Colon (tissue), 2 donors: ENCODE results near the gene NRXN3.

Experiments used
- FAIRE-seq: peaks from 2 replicates; lab custom pipeline; 2012; peaks lifted over from hg19 to GRCh38; lab: Jason Lieb, UNC
- donor health status: control.
- donor health status: control.

NRXN3 gene

GRCh38 chr14:79482825-79483224, 1312.7 kb downstream of the NRXN3 start:
- FAIRE-seq: no peak

- no peak for FAIRE-seq
These were observed 1313.6 kb downstream of the NRXN3 start for GRCh38 chr14:79483477-79484388.

- FAIRE-seq: no peak
These were observed 1317.5 kb downstream of the NRXN3 start for GRCh38 chr14:79487632-79488031.

- FAIRE-seq: no peak
These were observed 1321.0 kb downstream of the NRXN3 start for GRCh38 chr14:79491161-79491560.

GRCh38 chr14:79493081-79493645, 1323.0 kb downstream of the NRXN3 start:
- no peak for FAIRE-seq

GRCh38 chr14:79496701-79497100, 1326.5 kb downstream of the NRXN3 start:
- no peak for FAIRE-seq

- FAIRE-seq: no peak
These were observed 1330.3 kb downstream of the NRXN3 start for GRCh38 chr14:79500489-79500888.

GRCh38 chr14:79502136-79502750, 1332.1 kb downstream of the NRXN3 start:
- no peak for FAIRE-seq

- no peak for FAIRE-seq
These were observed 1332.6 kb downstream of the NRXN3 start for GRCh38 chr14:79502751-79503148.

GRCh38 chr14:79510659-79511058, 1340.5 kb downstream of the NRXN3 start:
- no peak for FAIRE-seq

- FAIRE-seq: no peak
These were observed 1341.0 kb downstream of the NRXN3 start for GRCh38 chr14:79511146-79511545.

- no peak for FAIRE-seq
These were observed 1343.3 kb downstream of the NRXN3 start for GRCh38 chr14:79513446-79513845.

- FAIRE-seq: no peak
These were observed 1344.5 kb downstream of the NRXN3 start for GRCh38 chr14:79514700-79515099.

GRCh38 chr14:79515158-79515557, 1345.0 kb downstream of the NRXN3 start:
- FAIRE-seq: no peak

- no peak for FAIRE-seq
These were observed 1345.8 kb downstream of the NRXN3 start for GRCh38 chr14:79516009-79516408.

GRCh38 chr14:79525416-79525815, 1355.2 kb downstream of the NRXN3 start:
- FAIRE-seq: no peak

- FAIRE-seq: no peak
These were observed 1358.7 kb downstream of the NRXN3 start for GRCh38 chr14:79528828-79529416.

- FAIRE-seq: no peak
These were observed 1360.4 kb downstream of the NRXN3 start for GRCh38 chr14:79530555-79530954.

- no peak for FAIRE-seq
These were observed 1364.7 kb downstream of the NRXN3 start for GRCh38 chr14:79534703-79535353.

- no peak for FAIRE-seq
These were observed 1370.2 kb downstream of the NRXN3 start for GRCh38 chr14:79540394-79540793.

GRCh38 chr14:79542121-79542520, 1371.9 kb downstream of the NRXN3 start:
- no peak for FAIRE-seq

GRCh38 chr14:79543348-79543747, 1373.2 kb downstream of the NRXN3 start:
- no peak for FAIRE-seq
